ENCODE measurements around the gene EIF4G3. TPM values are rescaled to one million over a fixed set of nuclear protein-coding genes. Genes with fewer than 3 reads are reported as not detected.
"Not testable (repeated sequence)": the region's sequence is repeated elsewhere in the genome, so short reads cannot be mapped to it uniquely, and the experiment has no call there.

EIF4G3 gene
- polyA plus RNA-seq, 1 donor from 2014 or later: 13.1 TPM

DNA sequence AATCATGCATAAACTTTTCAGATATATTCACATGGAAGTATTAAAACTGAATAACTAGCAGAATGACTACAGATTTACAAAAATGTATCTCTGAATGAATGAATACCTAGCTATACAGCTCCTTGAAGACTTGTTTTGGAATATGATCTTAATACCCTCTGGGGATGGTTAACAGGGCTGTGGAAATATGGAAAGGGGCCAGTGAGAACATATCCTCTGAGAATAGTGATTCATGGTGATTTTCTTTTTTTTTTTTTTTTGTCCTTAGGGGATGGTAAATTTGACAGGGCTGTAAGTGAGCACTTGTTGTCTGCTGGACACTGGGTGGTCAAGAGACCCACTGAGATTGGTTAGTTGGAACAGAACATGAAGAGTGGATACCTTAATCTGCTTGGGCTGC, 308.9 kb downstream of the EIF4G3 start:
- no peak overlapping the region for H3K27ac Mint-ChIP-seq

DNA sequence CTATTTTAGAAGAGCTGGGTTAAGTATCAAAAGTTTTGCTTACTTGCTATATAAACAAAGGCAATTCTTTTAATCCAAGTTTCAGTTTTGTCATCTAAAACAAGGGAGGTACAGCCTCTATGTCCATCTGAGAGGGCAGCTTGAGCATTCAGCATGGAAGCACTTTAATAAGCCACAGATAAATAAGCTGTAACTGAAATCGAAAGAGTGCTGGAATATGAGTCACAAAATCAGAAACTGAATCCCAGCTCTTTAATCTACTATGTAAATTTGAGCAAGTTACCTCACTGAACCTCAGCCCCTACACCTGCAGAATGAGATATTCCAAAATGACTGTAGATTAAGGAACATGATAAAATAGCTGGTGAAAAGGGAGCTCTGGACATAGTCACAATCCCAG, 309.6 kb downstream of the EIF4G3 start:
- H3K36me3 Mint-ChIP-seq: peaks cover 11% of the 10 kb centered on the region
- no peak overlapping the region for H3K27ac Mint-ChIP-seq
- no peaks in the 10 kb centered on the region for H3K4me1 Mint-ChIP-seq

More for the DNA sequence above, 308.9 kb downstream of the EIF4G3 start:
- Mint-ChIP-seq H3K27me3 (no peaks in the 10 kb centered on the region), H3K9me3 (no peaks in the 10 kb centered on the region), H3K4me1 (no peaks in the 10 kb centered on the region), H3K36me3 (peaks cover 11% of the 10 kb centered on the region), H3K4me3 (no peak overlapping the region)

DNA sequence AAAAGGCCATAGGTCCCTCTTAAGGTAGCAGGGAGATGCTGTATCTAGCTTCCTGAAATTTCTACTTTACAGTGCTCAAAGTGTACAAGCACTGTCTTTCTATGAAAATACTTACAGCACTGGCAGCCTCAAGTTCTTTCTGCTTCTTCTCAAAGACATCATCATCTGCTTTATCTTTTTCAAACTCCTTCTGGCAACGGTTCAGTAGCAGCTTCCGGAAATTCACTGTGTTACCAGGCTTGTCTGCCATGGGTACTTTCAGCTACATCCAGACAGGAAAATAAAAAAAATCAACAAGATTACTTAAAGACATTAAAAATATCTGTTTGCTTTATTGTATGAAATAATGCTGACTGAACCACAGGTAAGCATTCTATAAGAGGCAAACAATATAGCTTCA, 311.7 kb downstream of the EIF4G3 start:
- Mint-ChIP-seq H3K4me1 (no peaks in the 10 kb centered on the region), H3K9me3 (no peaks in the 10 kb centered on the region), H3K4me3 (no peak overlapping the region), H3K27ac (no peak overlapping the region), H3K36me3 (peaks cover 6% of the 10 kb centered on the region), H3K27me3 (no peaks in the 10 kb centered on the region)

More for the DNA sequence above, 309.6 kb downstream of the EIF4G3 start:
- Mint-ChIP-seq H3K9me3 (no peaks in the 10 kb centered on the region), H3K27me3 (no peaks in the 10 kb centered on the region), H3K4me3 (no peak overlapping the region)

DNA sequence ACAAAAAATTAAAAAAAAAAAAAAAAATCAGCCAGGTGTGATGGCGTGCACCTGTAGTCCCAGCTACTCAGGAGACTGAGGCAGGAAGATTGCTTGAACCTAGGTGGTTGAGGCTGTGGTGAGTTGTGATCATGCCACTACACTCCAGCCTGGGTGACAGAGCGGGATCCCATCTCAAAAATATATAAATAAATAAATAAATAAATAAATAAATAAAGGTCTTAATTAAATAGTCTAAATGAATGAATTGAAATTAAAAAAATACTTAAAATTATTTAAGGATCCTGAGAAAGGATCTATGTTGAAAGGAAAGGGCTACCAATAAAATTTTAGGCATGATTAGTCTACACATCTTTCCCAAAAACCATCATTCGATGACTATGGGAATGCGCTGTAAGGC, 322.2 kb downstream of the EIF4G3 start:
- H3K36me3 Mint-ChIP-seq: peaks cover 14% of the 10 kb centered on the region
- H3K27me3 Mint-ChIP-seq: no peaks in the 10 kb centered on the region
- no peak overlapping the region for H3K27ac Mint-ChIP-seq
- H3K4me3 Mint-ChIP-seq: no peak overlapping the region
- H3K9me3 Mint-ChIP-seq: no peaks in the 10 kb centered on the region
- no peaks in the 10 kb centered on the region for H3K4me1 Mint-ChIP-seq

DNA sequence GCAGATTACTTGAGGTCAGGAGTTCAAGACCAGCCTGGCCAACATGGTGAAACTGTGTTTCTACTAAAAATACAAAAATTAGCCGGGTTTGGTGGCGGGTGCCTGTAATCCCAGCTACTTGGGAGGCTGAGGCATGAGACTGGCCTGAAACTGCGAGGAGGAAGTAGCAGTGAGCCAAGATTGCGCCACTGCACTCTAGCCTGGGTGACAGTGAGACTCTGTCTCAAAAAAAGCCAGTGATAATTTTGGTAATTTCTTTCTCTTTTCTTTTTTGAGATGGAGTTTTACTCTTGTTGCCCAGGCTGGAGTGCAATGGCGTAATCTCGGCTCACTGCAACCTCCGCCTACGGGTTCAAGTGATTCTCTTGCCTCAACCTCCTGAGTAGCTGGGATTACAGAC, 324.9 kb downstream of the EIF4G3 start:
- H3K27me3 Mint-ChIP-seq, H3K36me3 Mint-ChIP-seq, H3K27ac Mint-ChIP-seq: not testable (repeated sequence)

DNA sequence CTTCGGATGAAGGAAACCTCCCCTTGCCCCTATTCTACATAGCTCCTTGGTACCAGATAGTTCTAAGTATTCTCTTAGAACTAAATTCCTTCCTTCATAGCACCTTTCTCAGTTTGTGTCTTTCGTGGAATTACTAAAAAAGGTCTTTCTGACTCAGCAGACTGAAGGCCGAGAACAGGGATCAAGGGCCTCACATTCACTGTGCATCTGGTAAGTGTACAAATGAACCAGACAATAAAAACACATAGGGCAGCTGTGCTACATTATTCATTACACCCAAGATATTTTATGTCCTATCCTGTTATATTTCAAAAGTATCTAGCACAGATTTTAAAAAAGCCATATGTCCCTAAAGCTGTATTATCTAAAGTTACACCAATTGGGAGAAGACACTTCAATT, 326.7 kb downstream of the EIF4G3 start:
- Mint-ChIP-seq H3K27ac (no peak overlapping the region), H3K9me3 (no peaks in the 10 kb centered on the region), H3K4me3 (no peak overlapping the region), H3K36me3 (peaks cover 11% of the 10 kb centered on the region), H3K27me3 (no peaks in the 10 kb centered on the region), H3K4me1 (no peaks in the 10 kb centered on the region)

More for the DNA sequence above, 324.9 kb downstream of the EIF4G3 start:
- not testable (repeated sequence) for H3K9me3 Mint-ChIP-seq, H3K4me1 Mint-ChIP-seq, H3K4me3 Mint-ChIP-seq

DNA sequence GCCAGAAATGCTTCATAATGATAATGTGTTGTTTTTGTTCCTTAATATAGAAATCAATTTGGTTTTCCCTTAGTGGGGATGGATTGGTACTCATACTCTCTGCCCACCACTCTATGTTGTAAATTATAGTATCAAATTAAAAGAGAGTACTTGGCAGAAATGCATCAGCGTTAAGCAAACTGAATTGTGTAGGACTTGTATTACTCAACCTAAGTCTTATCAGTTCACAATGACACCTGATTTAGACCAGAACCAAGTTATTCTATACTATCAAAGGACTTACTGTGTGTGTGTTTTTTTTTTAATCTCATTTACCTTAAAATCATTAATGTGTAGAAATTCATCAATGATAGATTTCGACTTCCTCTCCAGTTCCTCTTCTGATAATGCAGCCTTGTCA, 327.6 kb downstream of the EIF4G3 start:
- no peak overlapping the region for H3K27ac Mint-ChIP-seq
- no peaks in the 10 kb centered on the region for H3K9me3 Mint-ChIP-seq
- no peak overlapping the region for H3K4me3 Mint-ChIP-seq
- no peaks in the 10 kb centered on the region for H3K4me1 Mint-ChIP-seq
- peaks cover 8% of the 10 kb centered on the region for H3K36me3 Mint-ChIP-seq
- H3K27me3 Mint-ChIP-seq: no peaks in the 10 kb centered on the region

DNA sequence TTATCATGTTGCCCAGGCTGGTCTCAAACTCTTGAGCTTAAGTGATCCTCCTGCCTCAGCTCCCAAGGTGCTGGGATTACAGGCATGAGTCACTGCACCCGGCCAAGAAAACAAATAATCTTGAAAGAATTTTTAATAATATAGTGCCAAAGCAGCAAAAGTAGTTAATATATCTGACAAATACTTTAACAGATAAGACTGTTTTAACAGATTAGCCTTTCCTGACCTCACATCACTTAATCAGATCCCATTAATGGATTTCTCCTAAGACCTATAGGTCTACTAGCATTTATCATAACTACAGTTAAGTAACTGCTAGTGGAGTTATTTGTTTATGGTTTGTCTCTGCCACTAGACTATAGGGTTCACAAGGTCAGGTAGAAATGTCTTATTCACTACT, 328.5 kb downstream of the EIF4G3 start:
- Mint-ChIP-seq H3K36me3 (peaks cover 8% of the 10 kb centered on the region), H3K4me1 (no peaks in the 10 kb centered on the region)

DNA sequence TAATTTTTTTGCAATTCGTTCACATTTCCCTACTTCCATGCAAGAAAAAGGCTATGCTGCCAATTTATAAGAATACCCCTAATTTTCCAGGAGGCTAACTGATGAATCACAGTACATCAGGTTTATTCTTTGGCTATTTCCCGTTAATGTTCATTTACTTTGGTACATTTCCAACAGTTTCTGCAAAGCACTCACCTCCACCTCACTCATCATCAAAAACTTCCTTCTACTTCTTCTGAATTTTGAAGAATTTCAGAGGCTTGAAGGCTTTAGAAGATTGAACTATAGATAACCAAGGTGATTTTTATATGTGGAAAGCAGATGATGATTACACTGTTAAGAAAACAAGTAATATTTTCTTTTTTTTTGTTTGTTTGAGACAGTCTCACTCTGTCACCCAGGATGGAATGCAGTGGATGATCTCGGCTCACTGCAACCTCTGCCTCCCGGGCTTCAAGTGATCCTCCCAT, 329.1 kb downstream of the EIF4G3 start:
- H3K4me3 Mint-ChIP-seq: no peak overlapping the region
- H3K9me3 Mint-ChIP-seq: no peaks in the 10 kb centered on the region
- H3K36me3 Mint-ChIP-seq: peaks cover 8% of the 10 kb centered on the region
- H3K27me3 Mint-ChIP-seq: no peaks in the 10 kb centered on the region
- no peak overlapping the region for H3K27ac Mint-ChIP-seq
- no peaks in the 10 kb centered on the region for H3K4me1 Mint-ChIP-seq

More for the DNA sequence above, 328.5 kb downstream of the EIF4G3 start:
- no peak overlapping the region for H3K4me3 Mint-ChIP-seq
- H3K9me3 Mint-ChIP-seq: no peaks in the 10 kb centered on the region
- H3K27me3 Mint-ChIP-seq: no peaks in the 10 kb centered on the region
- no peak overlapping the region for H3K27ac Mint-ChIP-seq

DNA sequence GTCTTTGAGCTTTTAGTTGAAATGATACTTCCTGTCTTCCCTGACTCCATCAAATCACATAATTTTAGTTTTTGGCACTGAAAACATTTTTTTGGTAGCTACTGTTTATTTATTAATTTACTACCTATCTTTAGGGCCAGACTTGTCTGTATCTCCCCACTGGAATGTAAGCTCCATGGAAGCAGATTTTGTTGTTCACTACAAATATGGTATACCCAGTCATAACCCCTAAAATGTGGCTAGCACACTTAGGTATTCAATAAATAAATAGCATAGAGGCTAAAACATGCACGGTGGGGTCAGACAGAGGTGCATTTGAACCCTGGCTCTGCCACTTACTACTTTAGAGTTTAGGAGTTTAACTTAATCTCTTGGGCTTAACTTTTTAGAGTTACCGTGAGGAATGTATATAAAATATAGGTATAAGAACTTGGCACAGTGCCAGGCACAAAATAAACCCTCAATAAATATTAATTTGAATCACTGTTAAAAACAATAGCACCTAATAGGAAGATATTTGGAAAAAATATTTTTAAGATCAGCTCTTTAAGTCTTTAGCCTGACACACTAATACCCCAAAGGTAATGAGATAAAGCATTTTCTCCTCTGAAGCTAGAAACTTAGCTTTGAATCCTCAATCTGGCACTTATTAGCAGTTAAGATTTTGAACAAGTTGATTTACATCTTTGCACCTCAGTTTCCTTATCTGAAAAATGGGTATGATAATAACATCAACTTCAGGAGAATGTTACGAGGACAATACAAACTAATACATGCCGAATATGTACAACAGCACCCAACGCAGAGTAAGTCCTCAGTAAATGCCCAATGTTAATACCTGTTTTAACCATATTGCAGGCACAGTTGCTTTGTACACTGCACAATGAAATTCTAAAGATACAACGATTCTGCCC, 330.0 kb downstream of the EIF4G3 start:
- Mint-ChIP-seq H3K4me1 (no peaks in the 10 kb centered on the region), H3K36me3 (peaks cover 6% of the 10 kb centered on the region), H3K4me3 (no peak overlapping the region), H3K27me3 (no peaks in the 10 kb centered on the region), H3K27ac (no peak overlapping the region), H3K9me3 (no peaks in the 10 kb centered on the region)

DNA sequence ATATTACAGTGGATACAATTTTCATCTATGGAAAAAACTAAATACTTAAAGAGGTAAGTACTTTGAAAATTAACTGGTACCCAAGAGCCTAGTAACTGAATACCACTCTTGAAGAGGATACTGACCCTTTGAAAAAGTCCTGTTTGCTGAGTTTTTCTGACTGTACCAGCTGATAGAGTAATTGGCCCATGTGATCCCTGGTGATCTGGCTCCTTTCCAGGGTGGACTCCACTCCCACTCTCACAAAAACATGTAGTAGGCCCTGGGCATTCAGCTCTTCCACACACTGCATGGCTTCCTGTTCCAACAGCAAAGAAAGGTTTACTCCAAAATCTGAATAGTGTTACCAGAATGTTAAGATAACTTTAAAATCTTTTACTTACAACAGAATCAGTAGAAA, 336.0 kb downstream of the EIF4G3 start:
- Mint-ChIP-seq H3K27me3 (no peaks in the 10 kb centered on the region), H3K4me1 (no peaks in the 10 kb centered on the region), H3K36me3 (peaks cover 14% of the 10 kb centered on the region), H3K9me3 (no peaks in the 10 kb centered on the region), H3K4me3 (no peak overlapping the region), H3K27ac (peak overlapping the region in 1 of 3 donors; percentile 43)

DNA sequence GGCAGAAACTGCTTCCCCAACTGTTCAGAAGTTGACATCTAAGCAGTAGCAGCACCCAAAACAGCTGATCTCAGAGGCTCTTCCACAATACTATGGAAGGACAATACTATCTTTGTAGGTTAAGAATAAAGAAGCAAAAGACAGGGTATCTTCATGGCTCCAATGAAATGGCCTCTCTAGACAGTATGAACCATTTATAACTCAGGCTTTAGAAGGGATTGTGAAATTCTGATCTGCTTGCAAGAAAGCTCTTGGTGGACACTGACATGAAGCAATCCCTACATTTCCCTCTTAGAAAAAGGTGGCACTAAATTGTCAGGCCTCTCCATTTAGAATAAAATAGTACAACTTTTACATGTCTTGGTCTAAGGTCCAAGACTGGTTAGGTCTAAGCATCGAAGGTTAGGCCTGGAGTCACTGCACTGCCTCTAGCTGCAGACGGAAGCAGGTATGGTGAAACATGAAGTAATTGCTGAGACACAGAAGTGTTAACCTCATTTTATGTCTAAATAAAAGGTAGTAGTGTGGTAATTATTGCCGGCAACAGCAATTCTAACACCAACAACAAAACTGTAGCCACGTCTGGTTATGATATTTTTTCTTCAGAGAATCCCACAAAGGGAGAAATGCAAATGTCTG, 339.0 kb downstream of the EIF4G3 start:
- no peaks in the 10 kb centered on the region for H3K4me1 Mint-ChIP-seq
- no peaks in the 10 kb centered on the region for H3K27me3 Mint-ChIP-seq
- no peak overlapping the region for H3K4me3 Mint-ChIP-seq
- H3K9me3 Mint-ChIP-seq: no peaks in the 10 kb centered on the region
- H3K36me3 Mint-ChIP-seq: peaks cover 19% of the 10 kb centered on the region
- no peak overlapping the region for H3K27ac Mint-ChIP-seq

DNA sequence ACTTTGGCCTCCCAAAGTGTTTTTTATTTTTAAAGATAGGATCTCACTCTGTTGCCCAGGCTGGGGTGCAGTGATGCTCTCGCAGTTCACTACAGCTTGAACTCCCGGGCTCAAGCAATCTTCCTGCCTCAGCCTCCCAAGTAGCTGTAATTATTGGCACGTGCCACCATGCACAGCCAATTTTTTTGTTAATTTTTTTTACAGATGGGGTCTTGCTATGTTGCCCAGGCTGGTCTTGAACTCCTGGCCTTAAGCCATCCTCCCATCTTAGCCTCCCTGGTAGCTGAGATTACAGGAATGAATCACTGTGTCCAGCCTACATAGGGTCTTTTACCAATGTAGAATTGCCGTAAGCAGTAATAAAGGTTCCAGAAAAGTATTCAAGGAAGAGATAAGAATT, 340.5 kb downstream of the EIF4G3 start:
- Mint-ChIP-seq H3K27me3 (no peaks in the 10 kb centered on the region), H3K27ac (no peak overlapping the region), H3K4me3 (no peak overlapping the region), H3K9me3 (no peaks in the 10 kb centered on the region), H3K4me1 (no peaks in the 10 kb centered on the region), H3K36me3 (peaks cover 19% of the 10 kb centered on the region)

DNA sequence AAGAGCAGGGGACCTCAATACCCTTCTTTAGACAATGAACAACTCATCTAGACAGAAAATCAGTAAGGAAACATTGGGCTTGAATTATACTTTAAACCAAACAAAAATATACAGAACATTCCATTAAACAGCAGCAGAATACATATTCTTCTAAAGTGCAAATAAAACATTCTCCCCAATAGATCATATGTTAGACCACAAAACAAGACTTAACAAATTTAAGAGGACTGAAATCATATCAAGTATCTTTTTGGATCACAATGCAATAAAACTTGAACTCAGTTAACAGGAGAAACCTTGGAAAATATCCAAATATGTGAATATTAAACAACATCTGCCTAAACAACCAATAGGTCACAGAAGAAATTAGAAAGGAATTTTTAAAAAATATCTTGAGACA, 341.9 kb downstream of the EIF4G3 start:
- Mint-ChIP-seq H3K27me3 (no peaks in the 10 kb centered on the region), H3K4me1 (no peaks in the 10 kb centered on the region), H3K4me3 (no peak overlapping the region), H3K36me3 (peaks cover 15% of the 10 kb centered on the region), H3K9me3 (no peaks in the 10 kb centered on the region), H3K27ac (no peak overlapping the region)

DNA sequence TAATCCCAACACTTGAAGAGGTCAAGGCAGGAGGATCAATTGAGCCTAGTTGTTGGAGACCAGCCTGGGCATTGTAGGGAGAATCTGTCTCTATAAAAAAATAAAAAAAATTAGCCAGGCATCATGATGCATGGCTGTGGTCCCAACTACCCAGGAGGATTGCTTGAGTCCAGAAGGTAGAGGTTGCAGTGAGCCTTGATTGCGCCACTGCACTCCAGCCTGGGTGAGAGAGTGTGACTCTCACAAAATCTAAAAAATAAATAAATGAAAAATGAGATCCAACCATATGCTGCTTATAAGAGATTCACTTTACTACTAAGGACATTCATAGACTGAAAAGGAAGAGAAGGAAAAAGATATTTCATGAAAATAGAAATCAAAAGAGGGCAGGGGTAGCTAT, 342.5 kb downstream of the EIF4G3 start:
- no peaks in the 10 kb centered on the region for H3K27me3 Mint-ChIP-seq
- peaks cover 13% of the 10 kb centered on the region for H3K36me3 Mint-ChIP-seq
- no peaks in the 10 kb centered on the region for H3K9me3 Mint-ChIP-seq
- H3K4me1 Mint-ChIP-seq: no peaks in the 10 kb centered on the region
- no peak overlapping the region for H3K27ac Mint-ChIP-seq
- no peak overlapping the region for H3K4me3 Mint-ChIP-seq

DNA sequence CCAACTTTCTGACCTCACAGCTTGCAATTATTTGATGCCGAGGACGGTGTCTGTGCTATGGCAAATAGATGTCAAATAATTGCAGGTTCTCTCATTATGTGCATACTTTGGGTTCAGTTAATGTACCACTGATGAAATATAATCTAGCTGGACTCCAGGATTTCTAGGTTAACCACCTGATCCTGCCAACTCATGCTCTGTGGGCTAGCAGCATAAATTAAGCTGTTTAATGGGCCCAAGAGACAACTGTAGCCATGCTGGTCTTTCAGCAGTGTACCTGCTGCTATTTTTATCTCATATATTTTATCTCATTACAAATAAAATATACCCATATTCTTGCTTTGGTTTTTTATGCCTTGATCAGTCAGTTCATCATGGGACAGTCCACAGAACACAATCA, 346.3 kb downstream of the EIF4G3 start:
- H3K36me3 Mint-ChIP-seq: peaks cover 9% of the 10 kb centered on the region
- H3K4me3 Mint-ChIP-seq: no peak overlapping the region
- no peaks in the 10 kb centered on the region for H3K4me1 Mint-ChIP-seq
- no peaks in the 10 kb centered on the region for H3K27me3 Mint-ChIP-seq
- H3K9me3 Mint-ChIP-seq: no peaks in the 10 kb centered on the region
- no peak overlapping the region for H3K27ac Mint-ChIP-seq
